GM19035 (cell line): Measurements from ENCODE around the gene HDAC6.
"Not testable (repeated sequence)": the region's sequence is repeated elsewhere in the genome, so short reads cannot be mapped to it uniquely, and the experiment has no call there.

ENCODE experiments used
- ATAC-seq: cut with Tn5 transposase; IDR thresholded peaks from one replicate; pipeline ENCODE4 v1.9.1; 2021; ENCODE audit not compliant: unreplicated experiment

The HDAC6 gene

DNA sequence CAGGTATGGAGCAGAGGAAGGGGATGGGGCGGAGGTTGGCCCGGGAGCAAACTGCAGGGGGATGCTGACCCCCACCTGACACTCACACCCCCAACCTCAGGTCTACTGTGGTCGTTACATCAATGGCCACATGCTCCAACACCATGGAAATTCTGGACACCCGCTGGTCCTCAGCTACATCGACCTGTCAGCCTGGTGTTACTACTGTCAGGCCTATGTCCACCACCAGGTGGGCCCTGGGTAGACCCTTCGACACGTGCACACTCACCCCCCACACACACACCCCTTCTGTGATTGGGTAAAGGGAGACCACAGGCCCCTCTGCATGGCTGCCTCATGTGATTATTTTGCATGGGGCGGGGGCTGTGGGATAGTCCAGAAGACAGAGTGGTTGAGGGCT, 22.2 kb downstream of the HDAC6 start:
- no peak for ATAC-seq

DNA sequence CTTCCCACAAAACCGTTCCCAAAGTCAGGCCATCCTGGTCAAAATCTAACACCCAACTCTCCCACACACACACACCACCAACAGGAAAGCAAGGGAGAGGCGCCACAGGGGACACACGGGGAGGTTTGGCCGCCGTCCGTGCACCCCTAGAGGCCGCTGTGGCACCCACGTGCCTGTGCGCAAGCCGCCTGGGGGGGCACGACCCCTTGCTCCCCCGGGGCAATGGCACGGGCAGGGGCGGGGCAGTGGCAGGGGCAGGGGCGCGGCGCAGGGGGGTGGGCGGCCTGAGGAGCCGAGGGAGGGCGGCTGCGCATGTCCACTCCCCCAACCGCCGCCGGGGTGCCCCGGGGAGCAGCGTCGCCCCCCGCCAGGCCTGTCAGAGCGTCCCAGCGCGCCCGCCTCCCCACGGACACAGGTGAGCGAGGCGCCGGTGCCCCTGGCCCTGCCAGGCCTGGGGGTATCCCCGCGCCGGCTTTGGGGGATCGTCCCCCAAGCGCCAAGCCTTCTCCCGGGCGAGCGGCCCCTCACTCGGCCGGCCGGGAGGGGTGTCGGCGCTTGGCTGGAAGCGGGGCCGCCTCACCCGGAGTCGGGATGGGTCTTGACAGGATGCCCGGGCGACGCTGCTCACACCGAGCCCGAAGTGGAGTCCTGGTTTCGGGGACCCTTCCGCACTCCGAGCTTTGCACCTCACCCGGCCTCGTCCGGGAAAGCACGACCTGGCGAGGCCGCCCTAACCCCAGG, 24.4 kb downstream of the HDAC6 start, which contains the start of gene ERAS:
TSS of gene ERAS (plus strand) at position 379 of the 741 bp plus-strand sequence. CDS start 2,611 bp downstream, outside the sequence.
- no peak for ATAC-seq

DNA sequence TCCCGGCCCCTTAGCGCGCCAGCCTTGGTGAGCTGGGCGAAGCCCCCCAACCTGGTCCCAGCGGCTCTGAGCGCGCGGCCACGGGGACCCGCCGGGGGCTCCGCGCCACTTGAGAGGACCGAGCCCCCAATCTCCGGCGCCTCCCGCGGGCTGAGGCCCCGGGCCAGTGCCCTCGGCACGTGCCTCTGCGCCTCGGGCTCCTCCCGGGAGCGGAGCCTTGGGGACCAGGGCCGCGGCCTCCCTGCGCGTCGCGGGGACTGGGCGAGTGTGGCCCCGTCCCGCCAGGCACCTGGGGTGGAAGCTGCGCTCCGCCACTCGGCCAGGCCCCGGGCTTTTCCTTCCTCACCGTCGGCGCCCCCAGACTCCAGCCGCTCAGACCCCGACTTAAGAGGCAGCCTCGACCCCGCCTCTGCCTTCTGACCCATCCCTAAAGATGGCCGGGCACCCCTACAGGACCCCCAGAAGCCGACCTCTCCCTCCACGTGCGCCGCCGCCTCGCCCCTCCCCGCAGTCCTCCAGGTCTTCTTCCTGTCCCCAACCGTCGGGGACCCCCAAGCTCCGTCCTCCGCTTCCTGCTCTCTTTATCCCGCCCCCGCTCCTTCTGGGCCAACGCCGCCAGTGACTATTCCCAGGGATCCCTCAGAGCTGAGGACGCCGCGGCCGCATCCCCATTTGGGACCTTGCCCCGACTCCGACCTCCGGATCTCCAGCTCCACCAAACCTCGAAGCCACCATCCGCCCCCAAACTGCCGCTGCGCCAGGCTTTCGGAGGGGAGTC, 25.2 kb downstream of the HDAC6 start:
- no peak for ATAC-seq

DNA sequence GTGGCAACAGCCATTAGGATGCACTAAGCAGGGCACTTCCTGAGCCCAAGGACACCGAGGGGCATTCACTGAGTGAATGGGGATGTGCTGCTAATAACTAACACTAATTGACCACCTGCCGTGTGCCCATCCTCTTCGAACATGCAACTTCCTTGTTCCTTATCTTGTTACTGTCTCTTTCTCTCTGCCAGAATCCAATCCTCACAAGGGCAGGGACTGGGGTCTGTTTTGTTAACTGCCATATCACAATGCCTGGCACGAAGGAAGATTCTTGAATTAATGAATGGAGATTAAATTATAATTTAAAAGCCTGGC, 25.7 kb downstream of the HDAC6 start:
- ATAC-seq, result no peak

DNA sequence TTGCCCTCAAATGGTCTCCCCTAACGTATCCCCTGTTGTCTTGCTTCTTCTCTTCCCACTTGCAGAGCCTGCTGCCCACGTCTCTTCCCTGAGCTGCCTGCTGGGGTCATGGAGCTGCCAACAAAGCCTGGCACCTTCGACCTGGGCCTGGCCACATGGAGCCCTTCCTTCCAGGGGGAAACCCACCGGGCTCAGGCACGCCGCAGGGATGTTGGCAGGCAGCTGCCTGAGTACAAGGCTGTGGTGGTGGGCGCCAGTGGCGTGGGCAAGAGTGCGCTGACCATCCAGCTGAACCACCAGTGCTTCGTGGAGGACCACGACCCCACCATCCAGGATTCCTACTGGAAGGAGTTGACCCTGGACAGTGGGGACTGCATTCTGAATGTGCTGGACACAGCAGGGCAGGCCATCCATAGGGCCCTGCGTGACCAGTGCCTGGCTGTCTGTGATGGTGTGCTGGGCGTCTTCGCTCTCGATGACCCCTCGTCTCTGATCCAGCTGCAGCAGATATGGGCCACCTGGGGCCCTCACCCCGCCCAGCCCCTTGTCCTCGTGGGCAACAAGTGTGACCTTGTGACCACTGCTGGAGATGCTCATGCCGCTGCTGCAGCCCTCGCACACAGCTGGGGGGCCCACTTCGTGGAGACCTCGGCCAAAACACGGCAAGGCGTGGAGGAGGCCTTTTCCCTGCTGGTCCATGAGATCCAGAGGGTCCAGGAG, 27.3 kb downstream of the HDAC6 start:
- ATAC-seq, result no peak

DNA sequence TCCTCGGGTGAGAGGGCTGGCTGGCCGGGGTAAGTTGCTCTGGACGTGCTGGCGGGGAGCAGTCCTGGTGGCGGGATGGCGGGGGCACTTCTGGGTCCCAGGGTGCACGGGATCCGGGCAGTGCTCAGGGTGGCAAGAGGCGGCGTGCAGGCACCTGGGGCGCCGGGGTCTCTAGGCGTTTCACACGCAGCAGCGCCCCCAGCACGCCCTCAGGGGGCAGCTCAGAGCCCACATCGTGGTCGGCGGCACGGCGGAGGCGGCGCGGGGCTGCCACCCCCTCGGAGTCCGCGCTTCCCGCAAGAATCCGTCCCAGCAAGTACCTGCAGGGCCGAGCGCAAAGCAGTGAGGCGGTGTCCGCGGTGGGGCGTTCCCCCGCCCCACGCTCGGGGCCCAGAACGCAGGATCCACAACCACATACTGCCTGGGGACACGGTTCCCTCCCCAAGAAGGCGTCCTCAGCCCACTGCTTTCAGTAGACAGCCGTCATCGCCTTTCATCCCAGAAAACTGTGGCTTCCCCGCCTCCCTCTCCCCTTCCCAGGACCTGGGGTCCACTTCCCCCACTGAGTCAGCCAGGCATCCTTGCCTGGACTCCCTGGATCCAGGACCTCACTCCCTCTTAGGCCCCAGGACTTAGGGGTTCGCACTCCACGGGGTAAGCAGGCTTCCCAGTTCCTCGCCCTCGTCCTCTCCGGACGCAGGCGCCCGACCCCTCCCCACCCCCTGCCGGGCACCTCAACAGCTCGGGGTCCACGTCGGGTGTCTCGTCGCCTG, 29.5 kb downstream of the HDAC6 start:
- ATAC-seq, result no peak

DNA sequence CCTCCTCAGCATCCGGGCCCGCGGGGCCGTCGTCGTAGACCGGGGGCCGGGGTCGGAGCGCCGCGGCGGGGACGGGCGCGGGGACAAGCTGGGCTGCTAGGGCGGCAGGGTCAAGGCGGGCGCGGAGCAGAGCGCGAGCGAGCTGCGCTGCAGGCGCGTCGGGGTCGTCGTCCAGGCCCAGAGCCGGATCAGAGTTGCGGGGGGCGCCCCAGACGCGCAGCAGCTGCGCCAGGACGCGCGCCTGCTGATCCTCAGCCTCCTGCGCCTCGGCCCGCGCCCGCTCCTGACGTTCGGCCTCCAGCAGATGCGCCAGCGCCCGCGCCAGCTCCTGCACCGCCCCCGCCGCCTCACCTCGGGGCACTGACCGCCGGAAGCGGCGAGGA, 30.0 kb downstream of the HDAC6 start:
- no peak for ATAC-seq

DNA sequence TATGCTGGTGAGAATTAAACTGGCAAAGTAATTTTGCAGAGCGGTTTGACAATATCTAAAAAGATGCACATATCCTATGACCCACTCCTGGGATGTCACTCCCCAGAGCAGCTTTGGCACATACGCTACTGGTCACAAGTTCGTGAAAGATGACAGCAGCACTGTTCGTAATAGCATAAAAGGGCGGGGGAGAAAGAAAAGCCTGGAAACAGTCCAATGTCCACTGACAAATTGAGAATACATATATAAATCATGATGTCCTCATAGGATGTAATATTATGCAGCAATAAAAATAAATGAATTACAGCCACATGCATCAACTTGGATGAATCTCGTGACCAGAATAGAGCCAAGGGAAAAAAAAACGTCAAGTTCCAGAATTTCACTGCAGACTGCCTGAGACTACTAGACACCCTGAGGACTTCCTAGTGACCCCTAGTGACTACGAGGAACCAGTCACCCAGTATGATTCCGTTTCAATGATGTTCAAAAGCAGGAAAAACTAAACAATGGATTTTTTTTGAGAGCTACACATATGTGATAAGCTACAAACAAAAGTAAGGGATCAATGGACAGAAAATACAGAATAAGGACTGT, 31.8 kb downstream of the HDAC6 start:
- no peak for ATAC-seq

DNA sequence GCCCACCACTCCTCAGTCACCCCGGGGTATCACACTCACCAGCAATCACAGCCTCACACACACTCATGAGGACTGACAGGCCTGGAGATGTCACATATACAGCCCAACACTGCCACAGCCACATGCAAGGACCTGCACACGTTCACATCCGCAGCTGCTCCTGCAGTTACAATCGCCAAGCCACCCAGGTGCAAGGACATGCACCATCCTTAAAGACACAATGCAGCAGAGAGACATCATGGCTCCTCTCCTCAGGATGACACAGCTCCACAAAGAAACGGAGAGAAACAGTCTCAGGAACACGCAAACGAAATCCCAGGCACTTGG, 32.5 kb downstream of the HDAC6 start:
- no peak for ATAC-seq

DNA sequence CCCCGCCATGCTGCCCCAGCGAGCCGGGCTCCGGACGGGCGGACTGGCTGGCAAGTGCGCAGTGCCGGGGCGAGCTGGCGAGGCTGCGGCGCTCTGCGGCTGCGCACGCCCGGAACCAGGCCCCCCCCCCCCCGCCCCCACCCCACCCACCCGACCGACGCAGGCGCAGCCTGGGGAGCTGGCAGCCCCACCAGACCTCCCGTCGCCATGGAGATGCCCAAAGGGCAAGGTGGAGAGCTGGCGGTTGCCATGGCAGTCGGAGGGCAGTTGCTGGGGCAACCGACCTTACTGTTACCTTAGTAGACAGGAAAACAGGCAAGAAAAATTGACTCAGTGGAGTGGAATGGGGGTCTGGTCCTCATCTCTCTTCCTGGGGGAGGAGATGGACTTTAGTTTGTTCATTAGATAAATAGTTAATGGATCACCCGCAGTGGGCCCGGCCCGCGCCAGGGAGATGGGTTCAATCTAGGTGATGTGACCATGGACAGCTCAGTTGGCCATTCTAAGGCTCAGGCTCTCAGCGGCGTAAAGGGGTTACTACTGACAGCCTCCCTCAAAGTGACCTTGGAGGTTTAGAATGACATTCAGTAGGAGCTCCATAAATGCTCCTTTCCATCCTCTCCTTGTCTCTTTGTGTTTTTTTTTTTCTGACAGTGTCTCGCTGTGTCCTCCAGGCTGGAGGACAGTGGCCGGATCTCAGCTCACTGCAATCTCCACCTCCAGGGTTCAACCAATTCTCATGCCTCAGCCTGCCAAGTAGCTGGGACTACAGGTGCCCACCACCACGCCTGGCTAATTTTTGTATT, 33.9 kb downstream of the HDAC6 start, which contains the start of gene PCSK1N:
TSS of gene PCSK1N (minus strand) at position 87 of the 806 bp plus-strand sequence. CDS start at position 9, 78 bp downstream.
- no peak for ATAC-seq

DNA sequence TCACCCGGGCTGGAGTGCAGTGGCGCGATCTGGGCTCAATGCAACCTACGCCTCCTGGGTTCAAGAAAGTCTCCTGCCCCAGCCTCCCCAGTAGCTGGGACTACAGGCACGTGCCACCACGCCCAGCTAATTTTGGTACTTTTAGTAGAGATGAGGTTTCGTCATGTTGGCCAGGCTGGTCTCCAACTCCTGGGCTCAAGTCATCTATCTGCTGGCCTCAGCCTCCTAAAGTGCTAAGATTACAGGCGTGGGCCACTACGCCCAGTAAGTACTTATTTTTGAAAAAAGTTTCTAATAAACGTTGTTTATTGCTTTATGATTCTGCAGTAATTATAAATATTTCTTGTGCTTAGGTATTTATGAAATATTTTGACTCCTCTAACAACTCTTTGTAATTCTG, 37.8 kb downstream of the HDAC6 start:
- no peak for ATAC-seq

DNA sequence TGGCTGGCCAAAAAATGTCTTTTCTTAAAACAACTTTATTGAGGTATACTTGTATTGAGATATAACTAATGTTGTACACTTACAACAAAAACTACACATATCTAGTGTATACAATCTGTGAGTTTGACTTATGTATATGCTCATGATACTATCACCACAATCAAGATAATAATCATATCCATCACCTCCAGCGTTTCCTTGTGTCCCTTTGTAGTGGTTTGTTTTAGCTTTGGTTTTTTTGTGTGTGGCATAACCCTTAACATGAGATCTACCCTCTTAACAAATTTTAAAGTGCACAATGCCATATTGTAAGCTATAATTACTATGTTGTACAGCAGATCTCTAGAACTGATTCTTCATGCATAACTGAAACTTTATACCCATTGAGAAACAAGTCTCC, 47.0 kb downstream of the HDAC6 start:
- no peak for ATAC-seq

DNA sequence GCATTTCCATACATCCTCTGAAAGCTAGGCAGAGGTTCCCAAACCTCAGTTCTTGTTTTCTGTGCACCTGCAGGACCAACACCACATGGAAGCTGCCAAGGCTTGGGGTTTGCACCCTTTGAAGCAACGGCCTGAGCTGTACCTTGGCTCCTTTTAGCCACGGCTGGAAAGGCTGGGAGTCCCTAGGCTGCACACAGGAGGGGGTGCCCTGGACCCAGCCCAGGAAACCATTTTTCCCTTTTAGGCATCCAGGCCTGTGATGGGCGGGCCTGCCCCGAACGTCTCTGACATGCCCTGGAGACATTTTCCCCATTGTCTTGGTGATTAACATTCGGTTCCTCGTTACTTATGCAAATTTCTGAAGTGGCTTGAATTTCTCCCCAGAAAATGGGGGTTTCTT, 51.0 kb downstream of the HDAC6 start:
- ATAC-seq, result no peak

DNA sequence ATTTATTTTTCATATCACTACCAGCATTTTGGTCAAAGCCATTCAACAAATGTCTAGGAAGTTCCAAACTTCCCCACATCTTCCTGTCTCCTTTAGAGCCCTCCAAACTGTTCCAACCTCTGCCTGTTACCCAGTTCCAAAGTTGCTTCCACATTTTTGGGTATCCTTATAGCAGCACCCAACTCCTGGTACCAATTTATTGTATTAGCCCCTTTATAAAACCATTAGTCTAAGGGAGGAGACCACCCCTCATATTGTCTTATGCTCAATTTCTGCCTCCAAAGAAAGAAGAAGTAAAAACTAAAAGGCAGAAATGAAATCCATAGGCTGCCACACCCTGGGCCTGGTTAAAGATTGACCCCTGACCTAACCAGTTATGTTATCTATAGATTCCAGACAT, 51.6 kb downstream of the HDAC6 start:
- not testable (repeated sequence) for ATAC-seq

DNA sequence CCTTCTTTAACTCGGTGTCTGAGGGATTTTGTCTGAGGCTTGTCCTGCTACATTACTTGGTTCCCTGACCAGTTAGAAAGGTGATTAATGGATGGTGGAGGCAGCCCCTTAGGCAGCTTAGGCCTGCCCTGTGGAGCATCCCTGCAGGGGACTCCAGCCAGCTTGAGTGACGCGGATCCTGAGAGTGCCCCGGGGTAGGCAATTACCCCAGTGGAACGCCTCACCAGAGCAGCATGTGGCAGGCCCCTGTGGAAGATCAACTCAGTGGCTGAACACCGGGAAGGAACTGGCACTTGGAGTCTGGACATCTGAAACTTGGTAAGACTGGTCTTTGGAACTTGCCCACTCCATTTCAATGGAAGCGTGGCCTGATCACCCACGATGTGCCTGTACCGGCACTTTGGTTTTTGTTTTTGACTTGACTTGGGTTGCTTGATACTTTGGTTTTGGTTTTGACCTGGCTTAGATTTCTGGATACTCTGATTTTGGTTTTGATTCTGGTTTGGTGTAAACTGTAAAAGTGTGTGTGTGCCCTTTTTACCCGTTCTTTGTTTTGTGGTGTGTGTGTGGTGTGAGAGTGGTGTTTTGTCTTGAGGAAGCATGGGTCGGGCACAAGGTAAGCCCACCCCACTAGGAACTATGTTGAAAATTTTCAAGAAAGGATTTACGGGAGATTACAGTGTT, 52.4 kb downstream of the HDAC6 start:
- ATAC-seq, result not testable (repeated sequence)

DNA sequence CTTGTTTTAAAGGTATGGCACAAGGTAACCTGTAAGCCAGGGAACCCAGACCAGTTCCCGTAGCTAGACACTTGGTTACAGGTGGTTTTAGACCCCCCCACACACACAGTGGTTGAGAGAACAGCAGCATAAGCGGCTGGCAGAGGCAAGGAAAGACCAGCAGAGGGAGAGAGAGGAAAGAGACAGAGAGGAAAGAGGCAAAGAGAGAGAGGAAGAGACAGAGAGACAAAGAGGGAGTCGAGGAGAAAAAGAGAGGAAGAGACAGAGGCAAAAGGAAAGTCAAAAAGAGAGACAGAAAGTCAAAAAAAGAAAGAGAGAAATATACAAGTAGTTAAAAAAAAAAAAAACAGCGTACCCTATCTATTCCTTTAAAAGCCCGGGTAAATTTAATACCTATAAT, 53.0 kb downstream of the HDAC6 start:
- ATAC-seq, result no peak

DNA sequence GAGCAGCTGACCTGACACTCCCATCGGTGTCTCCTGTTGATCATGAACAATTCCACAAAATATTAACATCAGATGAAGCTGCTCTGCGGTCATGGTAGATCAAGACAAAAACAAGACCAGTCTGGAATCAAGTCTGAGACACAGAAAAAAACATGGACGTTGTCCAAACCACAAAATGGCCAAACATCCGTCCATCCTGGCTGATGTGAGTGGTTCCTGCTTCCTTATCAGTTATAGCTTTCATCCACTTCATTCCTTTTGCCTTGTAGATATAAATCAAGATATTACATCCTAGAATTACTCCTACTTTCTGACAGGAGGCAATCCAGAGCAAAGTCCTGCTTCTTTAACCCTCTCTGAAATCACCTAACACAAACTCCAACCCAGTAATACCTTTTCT, 62.3 kb downstream of the HDAC6 start:
- no peak for ATAC-seq

DNA sequence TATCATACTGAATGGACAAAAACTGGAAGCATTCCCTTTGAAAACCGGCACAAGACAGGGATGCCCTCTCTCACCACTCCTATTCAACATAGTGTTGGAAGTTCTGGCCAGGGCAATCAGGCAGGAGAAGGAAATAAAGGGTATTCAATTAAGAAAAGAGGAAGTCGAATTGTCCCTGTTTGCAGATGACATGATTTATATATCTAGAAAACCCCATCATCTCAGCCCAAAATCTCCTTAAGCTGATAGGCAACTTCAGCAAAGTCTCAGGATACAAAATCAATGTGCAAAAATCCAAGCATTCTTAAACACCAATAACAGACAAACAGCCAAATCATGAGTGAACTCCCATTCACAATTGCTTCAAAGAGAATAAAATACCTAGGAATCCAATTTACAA, 70.2 kb downstream of the HDAC6 start:
- not testable (repeated sequence) for ATAC-seq
